Endothelial cell of umbilical vein (primary cell): ENCODE data around the gene SSNA1. TPM values are rescaled to one million over a fixed set of nuclear protein-coding genes. Genes with fewer than 3 reads are reported as not detected.

Experiments used
- BruUV-seq: library from RNA; stranded (reverse); fragments of 400-500 nt; replicated peaks from 2 replicates; lab custom pipeline; 2021; lab: Mats Ljungman, UMichigan
- CTCF ChIA-PET: fragments of 300-600, 350-600 bp; sonication (Branson Sonifier 250); formaldehyde crosslinking; loops from one replicate; lab custom pipeline; 2021; ENCODE audit warnings: antibody characterized with exemption, inconsistent platforms; lab: Charles Lee
- POLR2A ChIA-PET: fragments of 300-600, 350-600 bp; sonication (Branson Sonifier 250); formaldehyde crosslinking; loops from one replicate; lab custom pipeline; 2021; ENCODE audit warnings: antibody characterized with exemption, inconsistent platforms; lab: Charles Lee
- DNase-seq: peaks from one replicate; pipeline ENCODE4 v3.0.0-alpha.2; 2011; ENCODE audit warnings: low read depth, low spot score
- FAIRE-seq: peaks from 2 replicates; lab custom pipeline; 2011; peaks lifted over from hg19 to GRCh38; lab: Jason Lieb, UNC
- H2AFZ ChIP-seq: 2 replicates; pipeline ENCODE4 v1.6.0; 2012; ENCODE audit warnings: low read depth, low read length, control low read depth, inconsistent platforms
- H3K27ac ChIP-seq: 2 replicates; pipeline ENCODE4 v1.5.1; 2011; ENCODE audit warnings: low read depth, mild to moderate bottlenecking, control low read depth, low read length, moderate library complexity; ENCODE audit not compliant: insufficient read depth
- H3K27me3 ChIP-seq, 2 experiments: 2 replicates each; pipeline versions ENCODE4 v1.6.0 to v1.6.1; 2011; ENCODE audit warnings: low read length in 2 of 2, mixed read lengths in 1 of 2; ENCODE audit not compliant: control insufficient read depth in 2 of 2, insufficient read depth in 2 of 2
- H3K36me3 ChIP-seq, 2 experiments: 2 replicates in 1 of 2; 3 replicates in 1 of 2; pipeline ENCODE4 v1.5.1; 2011; ENCODE audit warnings: low read length in 2 of 2, mild to moderate bottlenecking in 1 of 2, moderate library complexity in 1 of 2; ENCODE audit not compliant: control insufficient read depth in 2 of 2, insufficient read depth in 2 of 2; ENCODE audit errors: extremely low read depth in 1 of 2
- H3K4me1 ChIP-seq: 3 replicates; pipeline ENCODE4 v1.5.1; 2011; ENCODE audit warnings: mild to moderate bottlenecking, low read length; ENCODE audit not compliant: control insufficient read depth, insufficient read depth; ENCODE audit errors: extremely low read depth
- H3K4me2 ChIP-seq: 2 replicates; pipeline ENCODE4 v1.6.1; 2011; ENCODE audit warnings: low read length, control low read depth, mixed read lengths; ENCODE audit not compliant: insufficient read depth
- H3K4me3 ChIP-seq, 3 experiments: fragments of 200-600 bp in 1 of 3; sonication (generic), shearing (Covaris generic) in 1 of 3; replicated peaks in 1 of 3; 2 replicates each; pipeline ENCODE4 v1.5.1; 2011 to 2016; ENCODE audit warnings: control low read depth in 3 of 3, low read length in 3 of 3, mild to moderate bottlenecking in 2 of 3, inconsistent platforms in 1 of 3, low read depth in 1 of 3, moderate library complexity in 1 of 3; ENCODE audit not compliant: insufficient read depth in 1 of 3
- H3K79me2 ChIP-seq: 2 replicates; pipeline ENCODE4 v1.6.0; 2012; ENCODE audit warnings: low read length, inconsistent platforms; ENCODE audit not compliant: control insufficient read depth, insufficient read depth
- H3K9ac ChIP-seq: replicated peaks from 2 replicates; pipeline ENCODE3; 2011; ENCODE audit warnings: low read length, control low read depth; ENCODE audit not compliant: insufficient read depth; ENCODE audit errors: extremely low read depth
- H3K9me1 ChIP-seq: replicated peaks from 3 replicates; pipeline ENCODE4 v1.6.0; 2011; ENCODE audit warnings: mild to moderate bottlenecking, low read length; ENCODE audit not compliant: control insufficient read depth, insufficient read depth; ENCODE audit errors: extremely low read depth
- H3K9me3 ChIP-seq: replicated peaks from 2 replicates; pipeline ENCODE4 v1.5.1; 2012; ENCODE audit warnings: low read length, inconsistent platforms; ENCODE audit not compliant: control insufficient read depth, insufficient read depth
- H4K20me1 ChIP-seq: replicated peaks from 2 replicates; pipeline ENCODE3; 2011; ENCODE audit warnings: mild to moderate bottlenecking, low read length; ENCODE audit not compliant: control insufficient read depth, insufficient read depth; ENCODE audit errors: extremely low read depth
- EZH2 ChIP-seq: IDR thresholded peaks from 2 replicates; pipeline ENCODE4 v1.6.1; 2012; ENCODE audit warnings: borderline replicate concordance, low read depth, mild to moderate bottlenecking, moderate library complexity, low read length, inconsistent platforms; ENCODE audit not compliant: severe bottlenecking
- FOS ChIP-seq: IDR thresholded peaks from 2 replicates; pipeline ENCODE4 v1.6.1; 2011; ENCODE audit warnings: mild to moderate bottlenecking, low read length, moderate library complexity, borderline replicate concordance; ENCODE audit not compliant: insufficient read depth
- GATA2 ChIP-seq: IDR thresholded peaks from 2 replicates; pipeline ENCODE4 v1.7.0; 2011; ENCODE audit warnings: low read depth, mild to moderate bottlenecking, moderate library complexity, mixed read lengths, low read length; ENCODE audit not compliant: insufficient read length, insufficient read depth
- JUN ChIP-seq: IDR thresholded peaks from 2 replicates; pipeline ENCODE4 v1.6.1; 2011; ENCODE audit warnings: borderline replicate concordance, low read depth; ENCODE audit not compliant: insufficient read length, insufficient read depth
- MYC ChIP-seq: IDR thresholded peaks from one replicate; pipeline ENCODE4 v1.6.1; 2011; ENCODE audit warnings: mild to moderate bottlenecking, low read depth, low read length
- POLR2A ChIP-seq: IDR thresholded peaks from 2 replicates; pipeline ENCODE4 v1.6.1; 2012; ENCODE audit warnings: low read depth, mild to moderate bottlenecking, control low read depth, low read length
- POLR2AphosphoS5 ChIP-seq: IDR thresholded peaks from 2 replicates; pipeline ENCODE4 v1.6.1; 2012; ENCODE audit warnings: low read depth, mild to moderate bottlenecking, control low read depth, low read length, moderate library complexity; ENCODE audit not compliant: insufficient read depth
- dilution Hi-C: fragments of 300-500 bp; cut with MboI; formaldehyde crosslinking; loops from one replicate; pipeline ENCODE4 v1.15.0; 2019; ENCODE audit warnings: low sequenced_read_pairs; ENCODE audit not compliant: extremely low pct_ligation_motif_present
- intact Hi-C: fragments of 100-400 bp; cut with micrococcal nuclease; formaldehyde crosslinking; loops from one replicate; pipeline ENCODE4 v1.10.0; 2022
- polyA plus RNA-seq, 4 experiments: library from polyadenylated mRNA; depleted of rRNA in 3 of 4; stranded (reverse) in 3 of 4; unstranded in 1 of 4; fragments of >200 nt; gene quantifications; 2 replicates each; pipeline versions ENCODE4 v1.2.1 to v1.2.3, GENCODE V29; 2011 to 2012; ENCODE audit warnings: missing spikeins in 1 of 4
- total RNA-seq: library from RNA; stranded (reverse); gene quantifications from 2 replicates; pipeline ENCODE4 v1.2.3, GENCODE V29; 2021
- TF ChIP-seq, protein P1 (sequence below), 2 donors: IDR thresholded peaks; 1 replicate in 1 of 2; 2 replicates in 1 of 2; pipeline ENCODE4 v1.5.1; 2011; ENCODE audit warnings: low read length in 2 of 2, mild to moderate bottlenecking in 2 of 2, moderate library complexity in 2 of 2, control low read depth in 1 of 2, inconsistent platforms in 1 of 2, low read depth in 1 of 2; ENCODE audit not compliant: insufficient read depth in 1 of 2; ENCODE audit errors: extremely low read depth in 1 of 2
- TF ChIP-seq, protein P2 (sequence below): IDR thresholded peaks from 2 replicates; pipeline ENCODE4 v1.6.1; 2011; ENCODE audit not compliant: insufficient read depth, insufficient read length

SSNA1 gene
- total and polyA plus RNA-seq, 2 donors (not counting 3 experiments of a cell fraction or from before 2014, with no cell fraction given) = 89.0 to 146 TPM

DNA sequence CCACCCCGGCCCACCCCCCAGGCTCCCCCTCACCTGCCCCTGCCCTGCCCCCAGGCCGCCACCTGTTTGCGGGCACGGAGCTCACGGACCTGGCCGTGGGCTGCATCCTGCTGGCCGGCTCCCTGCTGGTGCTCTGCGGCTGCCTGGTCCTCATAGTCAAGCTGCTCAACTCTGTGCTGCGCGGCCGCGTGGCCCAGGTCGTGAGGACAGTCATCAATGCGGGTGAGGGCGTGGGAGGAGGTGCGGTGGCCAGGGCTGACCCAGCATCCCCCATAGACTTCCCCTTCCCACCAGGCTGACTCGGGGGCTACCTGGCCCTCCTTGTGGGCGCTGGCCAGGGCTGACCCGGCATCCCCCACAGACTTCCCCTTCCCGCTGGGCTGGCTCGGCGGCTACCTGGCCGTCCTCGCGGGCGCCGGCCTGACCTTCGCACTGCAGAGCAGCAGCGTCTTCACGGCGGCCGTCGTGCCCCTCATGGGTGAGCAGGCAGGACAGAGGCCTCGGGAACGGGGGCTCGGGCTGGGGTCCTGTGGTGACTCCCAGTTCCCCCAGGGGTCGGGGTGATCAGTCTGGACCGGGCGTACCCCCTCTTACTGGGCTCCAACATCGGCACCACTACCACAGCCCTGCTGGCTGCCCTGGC is 45.7 kb downstream of the SSNA1 start:
- DNase-seq = no peak

More for the DNA sequence above, 45.7 kb downstream of the SSNA1 start:
- Histone ChIP-seq H3K4me1 (no peaks in the 10 kb centered on the region), H3K9ac (no peak overlapping the region), H3K27ac (no peak overlapping the region), H3K36me3 (no peaks in the 10 kb centered on the region), H2AFZ (no peak overlapping the region), H4K20me1 (no peaks in the 10 kb centered on the region), H3K9me1 (no peaks in the 10 kb centered on the region), H3K79me2 (peaks cover 4% of the 10 kb centered on the region), H3K9me3 (no peaks in the 10 kb centered on the region), H3K4me2 (no peak overlapping the region), H3K27me3 (no peaks in the 10 kb centered on the region), H3K4me3 (no peak overlapping the region)
- POLR2A ChIA-PET = no interaction called here
- FAIRE-seq = no peak
- dilution Hi-C loops (no loop called here), intact Hi-C loops (no loop called here)
- TF ChIP-seq GATA2 (no peak), FOS (no peak), EZH2 (no peak), JUN (no peak), MYC (no peak), POLR2A (no peak), POLR2AphosphoS5 (no peak)
- TF ChIP-seq, protein P1, sequence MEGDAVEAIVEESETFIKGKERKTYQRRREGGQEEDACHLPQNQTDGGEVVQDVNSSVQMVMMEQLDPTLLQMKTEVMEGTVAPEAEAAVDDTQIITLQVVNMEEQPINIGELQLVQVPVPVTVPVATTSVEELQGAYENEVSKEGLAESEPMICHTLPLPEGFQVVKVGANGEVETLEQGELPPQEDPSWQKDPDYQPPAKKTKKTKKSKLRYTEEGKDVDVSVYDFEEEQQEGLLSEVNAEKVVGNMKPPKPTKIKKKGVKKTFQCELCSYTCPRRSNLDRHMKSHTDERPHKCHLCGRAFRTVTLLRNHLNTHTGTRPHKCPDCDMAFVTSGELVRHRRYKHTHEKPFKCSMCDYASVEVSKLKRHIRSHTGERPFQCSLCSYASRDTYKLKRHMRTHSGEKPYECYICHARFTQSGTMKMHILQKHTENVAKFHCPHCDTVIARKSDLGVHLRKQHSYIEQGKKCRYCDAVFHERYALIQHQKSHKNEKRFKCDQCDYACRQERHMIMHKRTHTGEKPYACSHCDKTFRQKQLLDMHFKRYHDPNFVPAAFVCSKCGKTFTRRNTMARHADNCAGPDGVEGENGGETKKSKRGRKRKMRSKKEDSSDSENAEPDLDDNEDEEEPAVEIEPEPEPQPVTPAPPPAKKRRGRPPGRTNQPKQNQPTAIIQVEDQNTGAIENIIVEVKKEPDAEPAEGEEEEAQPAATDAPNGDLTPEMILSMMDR (IDR thresholded peaks at IDR 0.05; ENCODE audit: extremely low read depth in 1 of 2, insufficient read depth in 1 of 2, low read depth in 1 of 2, low read length in 2 of 2) = no peak
- TF ChIP-seq, protein P2, sequence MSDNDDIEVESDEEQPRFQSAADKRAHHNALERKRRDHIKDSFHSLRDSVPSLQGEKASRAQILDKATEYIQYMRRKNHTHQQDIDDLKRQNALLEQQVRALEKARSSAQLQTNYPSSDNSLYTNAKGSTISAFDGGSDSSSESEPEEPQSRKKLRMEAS = no peak
- BruUV-seq = no TSS peak
- CTCF ChIA-PET = interaction anchor here (0.9 to 1.3 kb wide), 5 partner anchors 11 to 205 kb away, joined by 3 to 9 read pairs (median 4); partner anchors contain the start of gene NPDC1
